AG04450 (cell line): Measurements from ENCODE around the gene GABRB1. TPM values are rescaled to one million over a fixed set of nuclear protein-coding genes. Genes with fewer than 3 reads are reported as not detected.

Experiments used
- CTCF ChIA-PET: fragments of 300-600, 350-600 bp; formaldehyde crosslinking; extraction: SDS; loops from one replicate; lab custom pipeline; 2022; ENCODE audit warnings: antibody characterized with exemption, inconsistent platforms; lab: Charles Lee
- POLR2A ChIA-PET: fragments of 350-600 bp; formaldehyde crosslinking; extraction: SDS; loops from one replicate; lab custom pipeline; 2021; ENCODE audit warnings: antibody characterized with exemption, inconsistent platforms; lab: Yijun Ruan, JAX
- DNase-seq: peaks from one replicate; pipeline ENCODE4 v3.0.0-alpha.2; 2011; ENCODE audit warnings: low read depth, low spot score
- H3K27ac ChIP-seq: one replicate; pipeline ENCODE4 v1.5.1; 2012; ENCODE audit warnings: low read depth, low read length, control low read depth
- H3K27me3 ChIP-seq: one replicate; pipeline ENCODE4 v1.6.0; 2012; ENCODE audit warnings: low read length; ENCODE audit not compliant: control insufficient read depth, insufficient read depth
- H3K4me3 ChIP-seq: 2 replicates; pipeline ENCODE4 v1.5.1; 2011; ENCODE audit warnings: mild to moderate bottlenecking, low read depth, low read length, control low read depth
- H3K9me3 ChIP-seq: 2 replicates; pipeline ENCODE4 v1.5.1; 2012; ENCODE audit warnings: low read length; ENCODE audit not compliant: control insufficient read depth, insufficient read depth
- CTCF ChIP-seq: IDR thresholded peaks from 2 replicates; pipeline ENCODE4 v1.5.1; 2011; ENCODE audit warnings: low read depth, low read length, control low read depth, inconsistent platforms
- polyA plus RNA-seq: library from polyadenylated mRNA; depleted of rRNA; stranded (reverse); fragments of >200 nt; gene quantifications from 2 replicates; pipeline ENCODE4 v1.2.3, GENCODE V29; 2011

GABRB1 gene
- polyA plus RNA-seq, 1 experiment = 8.1 TPM

- no peak for DNase-seq
- no peaks in the 10 kb centered on the region for H3K9me3 ChIP-seq
- no peak overlapping the region for H3K4me3 ChIP-seq
- H3K27me3 ChIP-seq = no peaks in the 10 kb centered on the region
- POLR2A ChIA-PET = no interaction called here
- TF ChIP-seq CTCF = no peak
- CTCF ChIA-PET = no interaction called here
- H3K27ac ChIP-seq = no peak overlapping the region
Observed at GRCh38 chr4:47203593-47203992, 172.2 kb downstream of the GABRB1 start.

DNA sequence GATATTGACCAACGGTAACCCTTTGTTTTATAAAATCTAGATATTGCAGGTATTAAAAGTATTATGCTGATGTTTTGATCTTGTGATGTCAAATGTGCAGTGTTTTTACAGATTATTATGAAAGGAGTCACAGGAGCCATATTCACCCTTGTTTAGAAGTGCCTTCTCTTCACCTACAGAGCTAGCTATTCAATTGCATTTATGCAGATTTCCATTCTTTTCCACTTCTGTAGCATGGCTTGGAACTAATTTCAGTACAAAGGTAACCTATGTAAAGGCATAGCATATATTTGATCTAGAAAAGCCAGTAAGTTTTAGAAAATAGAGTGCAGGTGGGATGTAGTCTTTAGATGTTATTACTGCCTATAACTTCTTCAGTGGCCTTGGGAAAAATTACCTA lies 176.2 kb downstream of the GABRB1 start:
- TF ChIP-seq CTCF = no peak
- H3K9me3 ChIP-seq = no peaks in the 10 kb centered on the region
- no peak overlapping the region for H3K27ac ChIP-seq
- H3K4me3 ChIP-seq = no peak overlapping the region
- no peak for DNase-seq
- CTCF ChIA-PET = no interaction called here
- POLR2A ChIA-PET = no interaction called here
- H3K27me3 ChIP-seq = no peaks in the 10 kb centered on the region

DNA sequence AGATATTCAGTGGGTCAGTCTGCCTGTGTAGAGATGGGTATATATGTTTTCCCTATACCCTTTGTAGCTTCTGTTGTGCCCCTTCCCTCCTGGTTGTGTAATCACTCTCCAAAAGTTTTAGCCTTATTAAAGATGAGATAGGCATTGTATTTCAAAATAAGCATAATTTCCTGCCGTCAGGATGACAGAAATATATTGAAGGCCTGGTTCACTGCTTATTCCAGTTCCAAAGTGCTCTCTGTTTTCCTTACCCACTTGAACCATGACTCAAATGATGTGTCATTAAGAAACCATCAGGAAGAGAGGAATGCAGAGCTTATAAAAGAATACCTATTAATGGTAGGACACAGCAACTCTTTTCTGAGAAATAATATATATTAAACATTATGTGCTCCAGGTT lies 178.5 kb downstream of the GABRB1 start:
- ChIA-PET CTCF (interaction anchor here (0.8 to 1.6 kb wide), 2 partner anchors 88 to 562 kb away, joined by 3 to 8 read pairs; no protein-coding TSS in a partner anchor), POLR2A (interaction anchor here (0.8 to 1.5 kb wide), 3 partner anchors 31 to 140 kb away, joined by 3 to 5 read pairs (median 3); no protein-coding TSS in a partner anchor)
- Histone ChIP-seq H3K27ac (no peak overlapping the region), H3K4me3 (no peak overlapping the region), H3K27me3 (no peaks in the 10 kb centered on the region), H3K9me3 (no peaks in the 10 kb centered on the region)
- no peak for TF ChIP-seq CTCF
- DNase-seq = no peak

GRCh38 chr4:47210828-47211227 lies 179.5 kb downstream of the GABRB1 start:
- H3K9me3 ChIP-seq = no peaks in the 10 kb centered on the region
- H3K27ac ChIP-seq = no peak overlapping the region
- H3K4me3 ChIP-seq = no peak overlapping the region
- POLR2A ChIA-PET = no interaction called here
- DNase-seq = no peak
- no peak for TF ChIP-seq CTCF
- CTCF ChIA-PET = interaction anchor here (0.8 to 1.9 kb wide), 2 partner anchors 88 to 563 kb away, joined by 3 to 8 read pairs; no protein-coding TSS in a partner anchor
- no peaks in the 10 kb centered on the region for H3K27me3 ChIP-seq

DNA sequence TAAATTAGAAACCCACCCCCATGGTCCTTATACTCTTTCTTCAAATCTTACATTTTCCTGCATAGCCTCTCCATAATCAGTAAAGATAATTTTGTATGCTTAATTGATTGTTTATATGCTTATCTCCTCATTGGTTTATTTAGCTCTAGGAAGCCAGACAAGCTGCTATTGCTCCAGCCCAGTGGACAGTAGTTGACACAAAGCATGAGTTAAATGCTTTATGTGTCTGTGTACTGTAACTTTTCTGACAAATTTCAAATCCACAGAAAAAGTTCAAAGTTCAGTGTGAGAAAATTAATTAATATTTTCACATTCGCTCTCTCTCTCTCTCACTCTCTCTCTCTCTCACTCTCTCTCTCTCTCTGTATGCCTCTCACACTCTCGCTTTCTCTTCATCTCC lies 181.7 kb downstream of the GABRB1 start:
- POLR2A ChIA-PET = interaction anchor here (0.7 kb wide), 1 partner anchor 103 kb away, joined by 4 read pairs; no protein-coding TSS in a partner anchor
- no peak for DNase-seq
- CTCF ChIA-PET = no interaction called here
- Histone ChIP-seq H3K27ac (no peak overlapping the region), H3K27me3 (no peaks in the 10 kb centered on the region), H3K4me3 (no peak overlapping the region), H3K9me3 (no peaks in the 10 kb centered on the region)
- TF ChIP-seq CTCF = no peak
